T follicular helper cell (primary cell): Measurements from ENCODE around the gene KLHL29.

Experiments used
- DNase-seq: peaks from one replicate; pipeline ENCODE4 v3.0.0-alpha.2; 2020; ENCODE audit warnings: low read depth

Gene KLHL29

GRCh38 chr2:23682481-23682880 is 297.5 kb downstream of the KLHL29 start:
- no peak for DNase-seq

DNA sequence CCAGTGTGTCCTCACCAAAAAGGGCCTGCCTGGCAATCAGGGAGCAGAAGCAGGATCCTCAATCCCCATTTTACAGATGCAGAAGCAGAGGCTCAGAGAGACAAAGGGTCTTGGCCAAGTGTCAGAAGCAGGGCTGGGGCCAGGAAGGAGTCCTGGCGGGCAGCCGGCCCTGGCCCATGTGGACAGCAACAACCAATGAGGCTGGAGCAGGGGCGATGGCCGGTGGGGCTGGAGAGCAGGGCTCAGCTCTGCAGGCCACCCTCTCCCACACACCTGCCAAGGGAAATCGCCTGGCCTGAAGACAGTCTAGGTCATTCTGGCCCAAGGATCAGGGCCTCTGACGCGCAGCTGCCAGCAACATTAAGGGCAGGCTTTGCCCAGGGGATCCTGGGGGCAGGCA is 298.0 kb downstream of the KLHL29 start:
- DNase-seq, result no peak

GRCh38 chr2:23684395-23685176 is 299.6 kb downstream of the KLHL29 start:
- DNase-seq, result no peak

DNA sequence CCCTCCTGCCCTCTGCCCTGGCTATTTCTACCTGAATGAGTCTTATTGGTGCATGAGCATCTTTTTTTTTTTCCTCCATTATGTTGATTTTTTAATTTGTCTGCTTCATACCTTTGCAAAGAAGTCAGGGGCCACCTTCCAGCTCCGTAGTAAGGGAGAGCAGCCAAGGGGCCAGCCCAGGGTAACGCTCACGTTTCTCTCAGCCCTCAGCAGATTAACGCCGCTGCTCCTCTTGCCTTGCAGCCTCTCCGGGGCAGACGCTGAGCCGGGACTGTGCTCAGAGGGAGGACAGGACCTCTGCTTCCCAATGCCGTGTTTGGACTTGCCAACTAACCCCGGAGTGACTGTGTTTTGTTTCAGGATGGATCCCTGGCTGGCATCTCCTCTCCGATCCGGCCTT is 300.2 kb downstream of the KLHL29 start:
- no peak for DNase-seq

GRCh38 chr2:23685706-23686105 is 300.7 kb downstream of the KLHL29 start:
- no peak for DNase-seq

- DNase-seq, result no peak
Measured at GRCh38 chr2:23686405-23687029, 301.5 kb downstream of the KLHL29 start.

DNA sequence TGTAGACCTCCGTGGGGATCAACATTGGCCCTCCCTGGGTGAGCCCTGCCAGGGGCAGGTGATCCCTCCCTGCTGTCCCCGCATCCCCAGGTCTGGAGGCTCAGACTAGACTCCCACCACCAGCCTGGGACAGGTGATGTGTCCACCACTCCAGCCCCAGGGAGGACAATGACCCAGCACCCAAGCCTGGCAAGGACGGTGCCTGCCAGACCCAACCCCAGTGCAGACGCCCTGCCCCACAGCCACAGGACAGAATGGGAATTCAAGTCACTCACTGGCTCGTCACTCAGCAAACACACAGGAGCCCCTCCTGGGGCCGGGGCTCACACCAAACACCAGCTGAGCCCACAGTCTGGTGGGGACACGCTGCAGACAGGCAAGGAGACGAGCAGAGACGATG is 302.2 kb downstream of the KLHL29 start:
- DNase-seq, result no peak

DNA sequence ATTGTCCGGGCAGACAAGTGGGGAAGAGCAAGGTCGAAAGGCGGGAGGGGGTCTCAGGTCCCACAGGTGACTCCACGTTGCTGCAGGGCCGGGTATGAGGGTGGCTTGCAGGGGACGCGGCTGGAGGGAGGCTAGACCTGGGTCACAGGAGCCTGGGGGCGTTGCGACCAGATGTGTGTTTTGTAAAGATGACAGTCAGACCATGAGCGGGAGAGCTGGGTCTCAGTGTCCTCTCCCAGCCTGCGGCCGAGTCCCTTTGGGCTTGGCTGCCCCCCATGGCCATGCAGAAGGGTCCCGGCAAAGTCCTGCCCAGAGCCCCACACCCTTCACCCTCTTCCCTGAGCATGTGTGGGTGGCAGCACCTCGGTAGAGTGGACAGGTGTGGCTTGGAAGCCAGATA is 302.7 kb downstream of the KLHL29 start:
- DNase-seq, result no peak

- DNase-seq, result no peak
Measured at GRCh38 chr2:23688486-23689130, 303.6 kb downstream of the KLHL29 start.

- DNase-seq, result no peak
Measured at GRCh38 chr2:23689131-23689700, 304.2 kb downstream of the KLHL29 start.

- DNase-seq, result no peak
Measured at GRCh38 chr2:23689891-23690290, 304.9 kb downstream of the KLHL29 start.

- DNase-seq, result no peak
Measured at GRCh38 chr2:23690421-23691105, 305.6 kb downstream of the KLHL29 start.

DNA sequence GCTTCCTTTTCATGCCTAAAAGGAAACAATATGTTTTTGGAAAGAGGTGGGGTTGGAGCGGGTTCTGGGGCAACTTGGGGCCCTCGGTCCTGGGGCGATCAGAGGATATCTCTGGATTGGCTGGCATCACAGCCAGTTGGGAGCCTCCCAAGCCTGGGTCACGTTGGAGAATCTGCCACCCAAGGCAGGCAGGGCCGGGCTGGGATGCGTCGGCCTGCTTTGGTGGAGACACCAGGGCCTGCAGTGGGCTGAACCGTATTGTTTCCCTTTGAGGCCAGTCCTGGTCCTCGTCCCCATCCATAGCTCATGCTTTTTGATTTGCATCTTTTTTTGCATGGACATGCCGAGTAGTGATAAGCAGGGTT is 306.1 kb downstream of the KLHL29 start:
- DNase-seq, result no peak

GRCh38 chr2:23691565-23691964 is 306.6 kb downstream of the KLHL29 start:
- DNase-seq, result no peak

DNA sequence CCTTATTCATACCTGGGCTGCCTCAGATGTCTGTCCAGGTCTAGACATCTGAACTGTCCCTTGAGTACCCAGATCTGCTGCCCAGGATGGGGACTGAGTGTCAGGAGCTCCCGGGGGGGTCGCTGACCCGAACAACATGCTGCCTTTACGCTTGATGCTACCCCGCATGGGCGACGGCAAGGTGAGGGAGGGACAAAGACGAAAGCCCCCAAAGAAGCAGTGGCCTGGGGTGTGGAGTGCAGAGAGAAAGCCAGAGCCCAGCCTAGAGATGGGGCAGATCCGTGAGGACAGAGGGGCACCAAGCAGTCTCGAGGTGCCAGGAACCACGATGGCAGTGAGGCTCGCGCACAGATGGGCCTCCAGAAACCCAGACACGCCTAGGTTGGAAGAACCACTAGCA is 307.3 kb downstream of the KLHL29 start:
- no peak for DNase-seq

DNA sequence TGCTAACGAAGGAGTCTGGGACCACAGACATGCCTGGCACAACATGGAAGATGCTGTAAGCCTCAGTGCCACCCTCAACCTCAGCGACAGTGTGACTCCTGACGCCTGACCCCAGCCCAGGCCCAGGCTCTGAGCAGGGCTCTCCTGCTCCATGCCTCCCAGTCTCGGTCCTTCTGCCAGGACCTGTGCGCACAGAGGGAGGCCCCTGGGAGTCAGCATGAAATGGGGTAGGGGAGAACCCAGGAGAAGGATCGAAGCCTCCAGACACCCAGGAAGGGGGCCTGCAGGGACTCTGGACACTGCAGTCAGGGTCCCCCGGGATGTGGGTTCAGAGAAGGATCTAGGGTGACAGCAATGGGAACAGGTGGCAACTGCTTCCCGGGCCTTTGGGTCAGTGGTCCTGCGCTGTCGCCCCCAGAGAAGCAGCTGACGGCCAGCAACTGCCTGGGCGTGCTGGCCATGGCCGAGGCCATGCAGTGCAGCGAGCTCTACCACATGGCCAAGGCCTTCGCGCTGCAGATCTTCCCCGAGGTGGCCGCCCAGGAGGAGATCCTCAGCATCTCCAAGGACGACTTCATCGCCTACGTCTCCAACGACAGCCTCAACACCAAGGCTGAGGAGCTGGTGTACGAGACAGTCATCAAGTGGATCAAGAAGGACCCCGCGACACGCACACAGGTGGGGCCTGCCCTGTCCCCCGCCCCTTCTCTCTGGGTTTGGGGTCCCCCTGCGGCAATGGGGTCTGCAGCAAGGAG is 308.0 kb downstream of the KLHL29 start:
- DNase-seq, result no peak

- no peak for DNase-seq
Measured at GRCh38 chr2:23693606-23693951, 308.6 kb downstream of the KLHL29 start.

- DNase-seq, result no peak
Measured at GRCh38 chr2:23694058-23695045, 309.4 kb downstream of the KLHL29 start.

DNA sequence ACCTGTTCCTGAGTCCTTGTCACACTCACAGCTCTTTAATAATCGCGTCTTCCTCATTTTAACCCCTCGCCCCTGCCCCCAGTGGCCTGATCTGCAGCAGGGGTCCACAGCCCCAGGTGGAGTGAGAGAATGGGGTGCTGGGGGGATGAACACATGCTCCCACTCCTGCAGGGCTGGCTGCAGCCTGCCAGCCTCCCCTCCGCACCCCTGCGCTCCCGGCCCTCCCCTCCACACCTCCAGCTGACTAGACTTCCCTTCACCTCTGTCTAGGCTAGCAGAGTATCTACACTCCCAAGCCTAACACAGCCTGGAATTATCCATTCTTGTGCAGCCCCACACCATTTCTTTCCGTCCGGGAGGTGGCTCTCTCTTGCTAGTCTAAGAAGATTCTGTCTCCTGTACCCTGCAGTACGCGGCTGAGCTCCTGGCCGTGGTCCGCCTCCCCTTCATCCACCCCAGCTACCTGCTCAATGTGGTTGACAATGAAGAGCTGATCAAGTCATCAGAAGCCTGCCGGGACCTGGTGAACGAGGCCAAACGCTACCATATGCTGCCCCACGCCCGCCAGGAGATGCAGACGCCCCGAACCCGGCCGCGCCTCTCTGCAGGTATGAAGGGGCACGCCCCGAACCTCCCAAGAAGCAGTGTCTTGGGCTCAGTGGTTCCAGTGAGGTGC is 310.4 kb downstream of the KLHL29 start:
- no peak for DNase-seq
